ENCODE results near the gene CCDC157.
A peak's percentile ranks its signal among the peaks of the same experiment; 100 is the strongest.

Gene CCDC157

GRCh38 chr22:30411780-30412179 is 55.0 kb downstream of the CCDC157 start:
- no peak for DNase-seq (ENCODE audit: low read depth in 1 of 2, low spot score in 1 of 2)

DNA sequence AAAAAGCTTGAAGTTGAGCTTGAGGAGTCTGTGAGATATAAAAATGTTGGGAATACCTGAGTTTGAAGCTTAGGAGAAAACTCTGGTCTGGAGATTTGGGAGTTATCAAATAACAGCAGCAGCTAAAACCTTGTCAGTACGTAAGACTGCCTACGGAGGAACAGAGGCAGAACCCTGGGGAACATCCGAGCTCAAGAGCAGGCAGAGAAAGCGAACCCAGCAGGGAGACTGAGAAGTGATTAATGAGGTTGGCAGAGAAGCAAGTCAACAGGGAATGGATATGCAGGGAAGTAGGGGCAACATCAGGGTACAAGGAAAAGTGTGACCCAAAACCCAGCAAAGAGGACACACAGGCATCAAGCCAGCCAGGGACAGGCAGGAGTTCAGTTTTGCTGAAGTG is 56.2 kb downstream of the CCDC157 start:
- no peak for DNase-seq (ENCODE audit: low read depth in 1 of 2, low spot score in 1 of 2)

DNA sequence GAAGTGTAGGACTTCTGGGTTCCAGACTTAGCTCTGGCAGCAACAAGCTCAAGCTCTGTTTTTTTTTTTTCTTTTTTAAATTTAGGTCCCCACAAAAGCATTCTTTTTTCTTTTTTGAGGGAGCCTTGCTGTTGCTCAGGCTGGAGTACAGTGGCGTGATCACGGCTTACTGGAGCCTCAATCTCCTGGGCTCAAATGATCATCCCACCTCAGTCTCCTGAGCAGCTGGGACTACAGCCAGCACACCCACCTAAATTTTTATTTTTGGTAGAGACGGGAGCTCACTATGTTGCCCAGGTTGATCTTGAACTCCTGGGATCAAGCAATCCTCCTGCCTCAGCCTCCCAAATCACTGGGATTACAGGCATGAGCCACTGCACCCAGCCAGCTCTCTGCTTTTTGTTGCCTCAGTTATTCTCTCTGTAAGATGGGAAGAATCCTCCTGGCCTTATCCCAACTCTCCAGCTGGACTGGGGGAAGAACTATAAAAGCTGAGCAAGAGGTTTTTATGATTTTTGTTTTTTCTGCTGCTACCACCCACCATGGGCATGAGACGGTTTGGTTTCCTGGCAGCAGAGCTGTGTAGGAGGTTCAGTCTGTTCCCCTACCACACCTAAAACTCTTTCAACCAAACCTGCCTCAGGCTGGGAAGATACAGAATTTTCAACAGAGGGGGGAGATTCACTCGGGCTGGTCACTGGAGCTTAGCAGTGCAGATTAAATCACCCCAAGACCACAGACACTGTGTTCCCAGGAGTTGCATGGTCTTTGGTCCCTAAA is 57.1 kb downstream of the CCDC157 start:
- no peak for DNase-seq (ENCODE audit: low read depth in 1 of 2, low spot score in 1 of 2)

DNA sequence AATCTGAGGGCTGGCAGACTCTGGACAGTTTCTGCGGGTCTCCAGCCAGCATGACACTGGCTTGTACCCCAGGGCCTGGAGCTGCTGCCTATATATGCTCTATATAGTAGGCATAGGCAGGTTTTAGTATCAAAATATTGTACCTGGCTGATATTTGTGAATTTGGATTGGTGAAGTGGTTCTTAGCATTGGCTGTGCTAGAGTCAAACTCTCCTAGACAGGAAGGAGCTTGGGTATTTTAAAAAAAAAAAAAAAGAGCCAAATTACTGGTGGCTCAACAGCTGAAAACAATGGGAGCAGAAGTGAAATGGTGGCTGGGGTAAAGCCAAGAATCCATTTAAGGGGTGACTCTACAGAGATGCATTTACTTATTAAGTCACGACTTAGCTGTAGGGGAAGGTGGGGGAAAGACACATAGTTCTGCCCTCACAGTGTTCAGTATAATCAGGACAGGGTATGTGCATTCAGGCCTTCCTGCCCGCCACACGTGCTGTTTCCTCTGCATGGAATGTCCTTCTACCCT is 57.8 kb downstream of the CCDC157 start:
- no peak for DNase-seq (ENCODE audit: low read depth in 1 of 2, low spot score in 1 of 2)

GRCh38 chr22:30416403-30416802 is 59.6 kb downstream of the CCDC157 start:
- no peak for DNase-seq (ENCODE audit: low read depth in 1 of 2, low spot score in 1 of 2)

GRCh38 chr22:30416837-30417236 is 60.0 kb downstream of the CCDC157 start:
- DNase-seq (ENCODE audit: low read depth in 1 of 2, low spot score in 1 of 2) = no peak

DNA sequence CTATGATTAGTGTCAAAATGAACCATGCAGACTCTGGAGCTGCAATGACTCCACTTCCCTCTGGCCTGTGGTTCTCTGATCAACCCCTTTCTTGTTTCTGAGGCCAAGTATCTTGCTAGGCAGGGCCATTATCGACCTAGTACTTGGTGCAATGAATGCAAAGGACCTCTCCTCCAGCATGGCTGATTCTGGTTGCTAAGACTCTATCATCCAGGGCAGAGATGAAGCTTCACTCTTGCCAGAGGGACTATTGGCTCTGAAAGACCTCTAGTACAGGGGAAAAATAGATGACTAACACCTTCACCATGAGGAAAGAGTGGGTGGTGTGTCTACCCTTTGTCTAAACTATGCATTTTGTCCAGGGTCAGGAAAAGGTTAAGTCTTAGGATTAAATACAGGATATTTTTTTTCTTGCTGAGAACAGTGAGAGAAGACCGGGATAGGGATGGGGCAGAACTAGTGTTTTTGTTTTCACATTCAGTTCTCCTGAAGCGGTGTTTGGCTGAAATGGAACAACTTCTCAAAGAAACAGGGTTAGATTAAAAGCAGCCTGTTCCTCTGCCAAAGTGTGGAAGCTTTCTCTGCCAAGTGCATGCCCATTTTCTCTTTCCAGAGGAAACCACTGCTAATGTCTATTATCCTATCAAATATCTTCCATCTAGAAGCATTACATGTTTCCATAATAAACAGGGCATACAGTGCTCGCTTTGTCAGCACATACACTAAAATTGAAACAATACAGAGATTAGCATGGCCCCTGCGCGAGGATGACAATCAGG is 63.7 kb downstream of the CCDC157 start:
- DNase-seq (ENCODE audit: low read depth in 1 of 2, low spot score in 1 of 2) = no peak

GRCh38 chr22:30421695-30422480 is 65.1 kb downstream of the CCDC157 start:
- DNase-seq (ENCODE audit: low read depth in 1 of 2, low spot score in 1 of 2) = no peak

- DNase-seq (ENCODE audit: low read depth in 1 of 2, low spot score in 1 of 2) = peak in 1 of 2 donors; percentile 44
Observed at GRCh38 chr22:30422481-30423300, 65.9 kb downstream of the CCDC157 start.

DNA sequence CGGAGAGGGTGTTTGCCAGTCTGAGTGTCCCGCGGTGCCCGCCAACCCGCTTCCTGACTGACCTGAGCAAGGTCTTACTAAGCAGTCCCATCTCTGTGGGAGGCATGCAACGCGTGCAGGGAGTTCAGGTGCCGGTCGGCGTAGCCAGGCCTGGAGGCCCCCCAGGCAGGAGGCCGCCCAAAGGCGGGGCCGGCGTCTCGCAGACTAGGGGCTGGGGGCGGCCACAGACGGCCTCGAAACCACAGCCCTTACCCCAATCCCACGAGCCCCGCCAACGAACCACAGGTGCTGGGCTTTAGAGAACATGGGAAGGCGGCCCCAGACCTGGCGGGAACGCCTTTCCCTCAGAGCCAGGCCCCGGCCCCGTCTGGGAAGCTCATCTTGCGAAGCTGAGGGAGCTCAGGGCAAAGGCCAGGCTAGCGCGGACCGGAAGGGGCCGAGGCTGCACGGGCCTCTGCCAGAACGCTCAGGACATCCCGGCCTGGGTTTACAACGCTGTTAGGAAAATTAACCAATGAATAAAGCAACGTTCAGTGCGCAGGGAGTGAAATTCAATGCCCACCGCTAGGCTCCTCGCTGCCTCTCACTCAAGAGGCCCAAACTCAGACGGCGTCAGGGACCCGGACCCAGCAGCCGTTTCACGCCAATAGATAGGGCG is 66.6 kb downstream of the CCDC157 start:
- DNase-seq (ENCODE audit: low read depth in 1 of 2, low spot score in 1 of 2) = peak; percentile 36 to 44

DNA sequence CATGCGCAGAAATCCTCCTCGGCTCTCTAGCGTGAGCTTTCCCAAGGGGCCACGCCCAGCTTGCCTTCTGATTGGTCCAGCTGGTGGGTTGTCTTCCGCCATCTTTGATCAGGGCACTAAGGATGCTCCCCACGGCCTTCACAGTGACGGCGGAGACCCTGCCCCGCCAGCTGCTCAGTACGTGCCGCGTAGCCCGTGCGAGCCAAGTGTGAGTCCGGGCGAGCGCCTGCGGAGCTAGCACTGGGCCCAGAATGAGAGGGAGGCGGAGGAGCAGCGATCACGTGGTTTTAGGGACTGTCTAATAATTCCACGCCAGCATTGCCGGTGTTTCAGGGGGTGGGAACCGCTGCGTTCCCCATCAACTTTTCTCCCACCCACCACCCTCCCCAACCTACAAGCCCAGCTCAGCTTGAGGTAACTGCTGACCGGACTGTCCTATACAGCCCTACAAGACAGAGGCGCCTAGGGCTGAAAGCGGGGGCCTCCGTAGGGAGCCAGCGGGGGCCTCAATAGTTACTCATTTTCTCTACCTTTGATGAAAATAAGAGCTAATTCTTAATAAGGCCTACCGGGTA is 67.2 kb downstream of the CCDC157 start:
- DNase-seq (ENCODE audit: low read depth in 1 of 2, low spot score in 1 of 2) = peak; percentile 91 to 99

- no peak for DNase-seq (ENCODE audit: low read depth in 1 of 2, low spot score in 1 of 2)
Observed at GRCh38 chr22:30424534-30425326, 67.9 kb downstream of the CCDC157 start.

DNA sequence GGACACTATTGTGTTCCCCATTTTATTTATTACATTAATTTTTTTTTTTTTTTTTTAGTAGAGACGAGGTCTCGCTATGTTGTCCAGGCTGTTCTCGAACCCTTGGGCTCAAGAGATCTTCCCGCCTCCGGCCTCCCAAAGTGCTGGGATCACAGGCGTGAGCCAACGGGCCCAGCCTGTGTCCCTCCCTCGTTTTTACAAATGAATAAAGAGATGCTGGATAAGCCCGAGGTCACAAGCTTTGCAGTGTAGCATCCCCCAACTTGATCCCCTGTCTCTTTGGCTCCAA is 68.5 kb downstream of the CCDC157 start:
- no peak for DNase-seq (ENCODE audit: low read depth in 1 of 2, low spot score in 1 of 2)

GRCh38 chr22:30425616-30426387 is 69.0 kb downstream of the CCDC157 start, which contains the start of gene MTFP1:
TSS of gene MTFP1 (plus strand) at chr22:30425768. CDS start at chr22:30425880, 112 bp downstream.
- DNase-seq (ENCODE audit: low read depth in 1 of 2, low spot score in 1 of 2) = peak; percentile 30 to 37

All from activated CD4-positive, alpha-beta T cell treated with anti-CD3 and anti-CD28 coated beads, Interleukin-2, amount 50 U/mL, for 24 hours (primary cell).